ENCODE measurements around the gene BHLHA9. TPM values are rescaled to one million over a fixed set of nuclear protein-coding genes. Genes with fewer than 3 reads are reported as not detected.

The BHLHA9 gene
- total RNA-seq, 1 donor from 2014 or later, result not detected

- Mint-ChIP-seq H3K36me3 (ENCODE audit: low read depth) (peaks cover 2% of the 10 kb centered on the region), H3K27me3 (ENCODE audit: low read depth) (peaks cover 17% of the 10 kb centered on the region), H3K4me3 (ENCODE audit: unreplicated experiment) (no peak overlapping the region), H3K27ac (ENCODE audit: unreplicated experiment) (no peak overlapping the region), H3K4me1 (ENCODE audit: low read depth) (peaks cover 3% of the 10 kb centered on the region), H3K9me3 (ENCODE audit: low read depth) (no peaks in the 10 kb centered on the region)
- TF ChIP-seq CTCF (IDR thresholded peaks at IDR 0.05), result no peak
- no peak for DNase-seq (ENCODE audit: low spot score)
These were observed 42.1 kb downstream of the BHLHA9 start for GRCh38 chr17:1312261-1312870.

GRCh38 chr17:1313270-1314005, 43.2 kb downstream of the BHLHA9 start:
- peaks cover 12% of the 10 kb centered on the region for H3K27me3 Mint-ChIP-seq (ENCODE audit: low read depth)
- TF ChIP-seq CTCF (IDR thresholded peaks at IDR 0.05), result no peak
- H3K9me3 Mint-ChIP-seq (ENCODE audit: low read depth), result no peaks in the 10 kb centered on the region
- H3K27ac Mint-ChIP-seq (ENCODE audit: unreplicated experiment), result no peak overlapping the region
- H3K4me3 Mint-ChIP-seq (ENCODE audit: unreplicated experiment), result no peak overlapping the region
- no peaks in the 10 kb centered on the region for H3K36me3 Mint-ChIP-seq (ENCODE audit: low read depth)
- peaks cover 3% of the 10 kb centered on the region for H3K4me1 Mint-ChIP-seq (ENCODE audit: low read depth)
- DNase-seq (ENCODE audit: low spot score), result no peak

GRCh38 chr17:1315409-1315808, 45.2 kb downstream of the BHLHA9 start:
- Mint-ChIP-seq H3K27me3 (ENCODE audit: low read depth) (peaks cover 13% of the 10 kb centered on the region), H3K4me3 (ENCODE audit: unreplicated experiment) (no peak overlapping the region), H3K27ac (ENCODE audit: unreplicated experiment) (no peak overlapping the region), H3K9me3 (ENCODE audit: low read depth) (no peaks in the 10 kb centered on the region), H3K4me1 (ENCODE audit: low read depth) (peaks cover 3% of the 10 kb centered on the region), H3K36me3 (ENCODE audit: low read depth) (no peaks in the 10 kb centered on the region)
- no peak for DNase-seq (ENCODE audit: low spot score)
- no peak for TF ChIP-seq CTCF (IDR thresholded peaks at IDR 0.05)

GRCh38 chr17:1315891-1316403, 45.7 kb downstream of the BHLHA9 start:
- Mint-ChIP-seq H3K27me3 (ENCODE audit: low read depth) (peaks cover 13% of the 10 kb centered on the region), H3K4me3 (ENCODE audit: unreplicated experiment) (no peak overlapping the region), H3K4me1 (ENCODE audit: low read depth) (peaks cover 3% of the 10 kb centered on the region)

More at GRCh38 chr17:1315891-1316403, 45.7 kb downstream of the BHLHA9 start:
- no peaks in the 10 kb centered on the region for H3K9me3 Mint-ChIP-seq (ENCODE audit: low read depth)
- TF ChIP-seq CTCF (IDR thresholded peaks at IDR 0.05), result no peak
- DNase-seq (ENCODE audit: low spot score), result no peak
- no peak overlapping the region for H3K27ac Mint-ChIP-seq (ENCODE audit: unreplicated experiment)
- no peaks in the 10 kb centered on the region for H3K36me3 Mint-ChIP-seq (ENCODE audit: low read depth)

Other genes with a start within 250 kb of the BHLHA9 start
- gene ABR, start 90.5 kb upstream of the BHLHA9 start, total RNA-seq, result 114 to 129 TPM (median 119 TPM) in 3 replicates
- gene TRARG1, start 9.2 kb downstream of the BHLHA9 start, total RNA-seq, result not detected in 3 replicates
- 362 to 407 TPM (median 372 TPM) in 3 replicates for gene YWHAE, start 129.8 kb downstream of the BHLHA9 start, total RNA-seq
- 65.8 to 70.4 TPM (median 70.4 TPM) in 3 replicates for gene CRK, start 185.8 kb downstream of the BHLHA9 start, total RNA-seq
- 216 to 329 TPM (median 329 TPM) in 3 replicates for gene MYO1C, start 222.2 kb downstream of the BHLHA9 start, total RNA-seq
- gene INPP5K, start 246.2 kb downstream of the BHLHA9 start, total RNA-seq, result 30.2 to 35.3 TPM (median 34.3 TPM) in 3 replicates